Mucosa of descending colon (tissue), 3 donors: ENCODE measurements around the gene CCDC54. TPM values are rescaled to one million over a fixed set of nuclear protein-coding genes. Genes with fewer than 3 reads are reported as not detected.
"Not testable (repeated sequence)": the region's sequence is repeated elsewhere in the genome, so short reads cannot be mapped to it uniquely, and the experiment has no call there.

Experiments used
- ATAC-seq: fragments of 200-7000 bp; cut with Tn5 transposase; one replicate; pipeline ENCODE4 v1.9.1; 2020; ENCODE audit warnings: mild to moderate bottlenecking, moderate library complexity
- DNase-seq, 3 donors: peaks; one replicate each; pipeline ENCODE4 v3.0.0-alpha.2; 2020
- H3K36me3 ChIP-seq: fragments of 200-600 bp; one replicate; pipeline ENCODE4 v1.8.0; 2021; ENCODE audit warnings: low read depth, mild to moderate bottlenecking
- H3K4me1 ChIP-seq: fragments of 200-600 bp; one replicate; pipeline ENCODE4 v1.8.0; 2021; ENCODE audit warnings: low read depth, mild to moderate bottlenecking
- H3K4me3 ChIP-seq: fragments of 200-600 bp; one replicate; pipeline ENCODE4 v1.8.0; 2021; ENCODE audit warnings: mild to moderate bottlenecking
- H3K9me3 ChIP-seq: fragments of 200-600 bp; one replicate; pipeline ENCODE4 v1.8.0; 2021; ENCODE audit warnings: mild to moderate bottlenecking
- CTCF ChIP-seq: fragments of 200-600 bp; IDR thresholded peaks from one replicate; pipeline ENCODE4 v1.8.0; 2022; ENCODE audit warnings: antibody characterized with exemption, mild to moderate bottlenecking
- intact Hi-C, 2 donors: fragments of 100-400 bp; cut with DNase I in 1 of 2; cut with micrococcal nuclease in 1 of 2; formaldehyde crosslinking; loops; one replicate each; pipeline versions ENCODE4 v1.11.0 to v1.11.1; 2022; cut with DNase I, micrococcal nuclease
- long read RNA-seq, 2 donors: library from polyadenylated mRNA; unstranded; transcript quantifications; one replicate each; pipeline ENCODE4 v2.0.0, GENCODE V29; 2019 to 2021
- total RNA-seq, 3 donors: library from RNA; stranded (reverse); fragmentation: NEBNext Ultra II Directional in 2 of 3; extraction: Animal tissue kit (Norgen Biotek cat#: 25700) in 2 of 3; gene quantifications; one replicate each; pipeline versions ENCODE4 v1.2.1 to v1.2.4, GENCODE V29; 2021 to 2023
- donor health status: DM: no; HTN: no; CAD: no; lungs with moderate emphysema.
- donor health status: DM: no; HTN: no; CAD: no.
- donor health status: DM: no; HTN: yes; CAD: no.

CCDC54 gene
- total RNA-seq: not detected
- long read RNA-seq, donor 1: 0 reads
- long read RNA-seq, donor 2: 0 reads

- ATAC-seq (no peak), DNase-seq (no peak)
- TF ChIP-seq CTCF: no peak
- Histone ChIP-seq H3K4me3 (no peak within 1 kb of the TSS), H3K36me3 (no peaks in the 10 kb centered on the region), H3K9me3 (no peaks in the 10 kb centered on the region), H3K4me1 (no peaks in the 10 kb centered on the region)
- intact Hi-C loops: no loop called here
Observed at GRCh38 chr3:107377151-107377550, at the start of gene CCDC54. Gene CCDC54 (plus strand): TSS chr3:107377439. CDS start chr3:107377588, 149 bp downstream.

GRCh38 chr3:107328069-107328468, 49.2 kb upstream of the CCDC54 start:
- Histone ChIP-seq H3K4me3 (no peak overlapping the region), H3K36me3 (no peaks in the 10 kb centered on the region), H3K4me1 (no peaks in the 10 kb centered on the region), H3K9me3 (no peaks in the 10 kb centered on the region)
- DNase-seq (no peak), ATAC-seq (no peak)
- intact Hi-C loops: no loop called here
- TF ChIP-seq CTCF: no peak

- H3K36me3 ChIP-seq: no peaks in the 10 kb centered on the region
- DNase-seq (no peak), ATAC-seq (no peak)
- H3K9me3 ChIP-seq: no peaks in the 10 kb centered on the region
- no peak for TF ChIP-seq CTCF
- intact Hi-C loops: no loop called here
- no peak overlapping the region for H3K4me3 ChIP-seq
- no peaks in the 10 kb centered on the region for H3K4me1 ChIP-seq
Observed at GRCh38 chr3:107329088-107329487, 48.2 kb upstream of the CCDC54 start.

- H3K9me3 ChIP-seq, ATAC-seq, H3K36me3 ChIP-seq, H3K4me1 ChIP-seq, DNase-seq, intact Hi-C loops, H3K4me3 ChIP-seq: not testable (repeated sequence)
Observed at GRCh38 chr3:107339690-107340089, 37.5 kb upstream of the CCDC54 start.

- intact Hi-C loops: no loop called here
Observed at GRCh38 chr3:107344722-107345121, 32.5 kb upstream of the CCDC54 start.

GRCh38 chr3:107345822-107346405, 31.3 kb upstream of the CCDC54 start:
- Histone ChIP-seq H3K36me3 (no peaks in the 10 kb centered on the region), H3K9me3 (no peaks in the 10 kb centered on the region), H3K4me1 (no peaks in the 10 kb centered on the region), H3K4me3 (no peak overlapping the region)
- DNase-seq (no peak), ATAC-seq (no peak)
- intact Hi-C loops: no loop called here
- TF ChIP-seq CTCF: no peak

More at GRCh38 chr3:107344722-107345121, 32.5 kb upstream of the CCDC54 start:
- H3K36me3 ChIP-seq: no peaks in the 10 kb centered on the region
- H3K4me1 ChIP-seq: no peaks in the 10 kb centered on the region
- ATAC-seq (no peak), DNase-seq (no peak)
- no peaks in the 10 kb centered on the region for H3K9me3 ChIP-seq
- no peak overlapping the region for H3K4me3 ChIP-seq
- TF ChIP-seq CTCF: no peak
